Transverse colon (tissue), 4 donors: Measurements from ENCODE around the gene ESYT1.

ENCODE experiments used
- POLR2AphosphoS5 ChIP-seq, 3 donors: sonication (generic); formaldehyde crosslinking; IDR thresholded peaks; one replicate each; pipeline ENCODE4 v1.6.1; 2016; ENCODE audit warnings: antibody characterized with exemption in 3 of 3
- TF ChIP-seq, protein P1 (sequence below), 5 experiments: fragments of 200-600 bp in 3 of 5; fragments of 450-650 bp in 2 of 5; sonication (generic) in 3 of 5; IDR thresholded peaks; 1 replicate in 2 of 5; 2 replicates in 3 of 5; pipeline ENCODE4 v1.5.1; 2016 to 2017; ENCODE audit warnings: antibody characterized with exemption in 5 of 5, inconsistent platforms in 3 of 5, mild to moderate bottlenecking in 2 of 5, moderate library complexity in 1 of 5

DNA sequence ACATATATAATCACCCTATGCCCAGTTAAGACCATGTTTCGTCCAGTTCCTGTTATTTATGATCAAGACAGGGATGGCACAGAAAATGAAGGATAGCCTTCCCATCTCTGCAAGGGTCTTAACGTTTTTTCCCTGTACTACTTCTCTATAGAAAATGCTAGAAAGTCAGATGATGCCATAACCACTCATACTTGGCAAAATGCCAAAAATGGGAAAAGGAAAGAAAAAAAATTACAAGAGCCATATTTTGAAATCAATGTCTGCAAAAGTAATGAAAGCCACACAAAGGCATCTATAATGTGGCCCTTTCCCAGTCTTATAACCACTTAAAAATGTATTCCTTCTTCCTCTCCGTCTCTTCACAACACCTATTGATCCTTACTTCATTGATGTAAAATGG lies 22.5 kb downstream of the ESYT1 start:
- TF ChIP-seq, protein P1, sequence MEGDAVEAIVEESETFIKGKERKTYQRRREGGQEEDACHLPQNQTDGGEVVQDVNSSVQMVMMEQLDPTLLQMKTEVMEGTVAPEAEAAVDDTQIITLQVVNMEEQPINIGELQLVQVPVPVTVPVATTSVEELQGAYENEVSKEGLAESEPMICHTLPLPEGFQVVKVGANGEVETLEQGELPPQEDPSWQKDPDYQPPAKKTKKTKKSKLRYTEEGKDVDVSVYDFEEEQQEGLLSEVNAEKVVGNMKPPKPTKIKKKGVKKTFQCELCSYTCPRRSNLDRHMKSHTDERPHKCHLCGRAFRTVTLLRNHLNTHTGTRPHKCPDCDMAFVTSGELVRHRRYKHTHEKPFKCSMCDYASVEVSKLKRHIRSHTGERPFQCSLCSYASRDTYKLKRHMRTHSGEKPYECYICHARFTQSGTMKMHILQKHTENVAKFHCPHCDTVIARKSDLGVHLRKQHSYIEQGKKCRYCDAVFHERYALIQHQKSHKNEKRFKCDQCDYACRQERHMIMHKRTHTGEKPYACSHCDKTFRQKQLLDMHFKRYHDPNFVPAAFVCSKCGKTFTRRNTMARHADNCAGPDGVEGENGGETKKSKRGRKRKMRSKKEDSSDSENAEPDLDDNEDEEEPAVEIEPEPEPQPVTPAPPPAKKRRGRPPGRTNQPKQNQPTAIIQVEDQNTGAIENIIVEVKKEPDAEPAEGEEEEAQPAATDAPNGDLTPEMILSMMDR (IDR thresholded peaks at IDR 0.05), result no peak
- peak in 2 of 3 donors; percentile 36 to 37 for TF ChIP-seq POLR2AphosphoS5 (IDR thresholded peaks at IDR 0.05)
